Adrenal gland (tissue), 5 donors: Measurements from ENCODE around the gene FYCO1.

Experiments used
- POLR2A ChIP-seq, 2 donors: fragments of 450-650 bp; IDR thresholded peaks; one replicate each; pipeline ENCODE4 v1.6.1; 2017; ENCODE audit warnings: antibody characterized with exemption in 2 of 2, mild to moderate bottlenecking in 2 of 2, moderate library complexity in 1 of 2
- TF ChIP-seq, protein P1 (sequence below), 6 experiments: fragments of 450-650 bp in 4 of 6; fragments of 200-600 bp in 2 of 6; sonication (generic) in 1 of 6; IDR thresholded peaks; 1 replicate in 5 of 6; 2 replicates in 1 of 6; pipeline versions ENCODE4 v1.5.1 to v1.8.0; 2016 to 2021; ENCODE audit warnings: antibody characterized with exemption in 6 of 6, mild to moderate bottlenecking in 2 of 6, moderate library complexity in 1 of 6
- donor health status: DM: no; HTN: no; CAD: no.

DNA sequence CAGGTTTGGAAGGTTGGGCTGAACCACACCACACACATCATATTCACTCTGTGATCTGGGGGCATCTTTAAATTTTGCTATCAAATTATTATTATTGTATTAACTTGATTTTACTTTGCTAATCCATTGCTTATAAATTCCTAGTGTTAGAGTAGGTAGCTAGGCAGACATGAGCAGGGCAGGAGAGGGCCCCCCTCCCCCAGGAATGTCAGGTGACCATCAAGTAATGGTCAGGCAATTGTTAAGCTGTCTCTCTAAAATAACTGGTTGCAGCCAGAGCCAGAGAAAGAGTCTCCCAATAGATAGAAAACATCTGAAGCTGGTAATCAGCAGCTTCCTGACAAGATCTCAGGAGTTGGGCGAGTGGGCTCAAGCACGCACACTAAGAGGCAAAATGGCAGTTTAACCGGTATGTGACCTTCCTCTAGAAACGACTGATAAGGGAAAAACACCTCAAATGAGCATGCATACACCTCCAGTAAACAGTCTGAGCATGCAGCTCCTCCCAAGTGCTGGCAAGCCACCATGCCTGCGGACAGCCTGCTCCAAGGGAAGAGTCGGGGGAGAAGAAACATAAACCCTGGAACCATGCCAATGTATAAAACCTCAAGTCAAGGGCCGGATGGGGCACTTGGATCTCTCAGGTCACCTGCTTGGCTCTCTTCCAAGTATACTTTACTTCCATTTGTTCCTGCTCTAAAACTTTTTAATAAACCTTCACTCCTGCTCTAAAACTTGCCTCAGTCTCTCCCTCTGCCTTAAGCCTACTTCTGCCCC lies 55.4 kb downstream of the FYCO1 start:
- TF ChIP-seq, protein P1, sequence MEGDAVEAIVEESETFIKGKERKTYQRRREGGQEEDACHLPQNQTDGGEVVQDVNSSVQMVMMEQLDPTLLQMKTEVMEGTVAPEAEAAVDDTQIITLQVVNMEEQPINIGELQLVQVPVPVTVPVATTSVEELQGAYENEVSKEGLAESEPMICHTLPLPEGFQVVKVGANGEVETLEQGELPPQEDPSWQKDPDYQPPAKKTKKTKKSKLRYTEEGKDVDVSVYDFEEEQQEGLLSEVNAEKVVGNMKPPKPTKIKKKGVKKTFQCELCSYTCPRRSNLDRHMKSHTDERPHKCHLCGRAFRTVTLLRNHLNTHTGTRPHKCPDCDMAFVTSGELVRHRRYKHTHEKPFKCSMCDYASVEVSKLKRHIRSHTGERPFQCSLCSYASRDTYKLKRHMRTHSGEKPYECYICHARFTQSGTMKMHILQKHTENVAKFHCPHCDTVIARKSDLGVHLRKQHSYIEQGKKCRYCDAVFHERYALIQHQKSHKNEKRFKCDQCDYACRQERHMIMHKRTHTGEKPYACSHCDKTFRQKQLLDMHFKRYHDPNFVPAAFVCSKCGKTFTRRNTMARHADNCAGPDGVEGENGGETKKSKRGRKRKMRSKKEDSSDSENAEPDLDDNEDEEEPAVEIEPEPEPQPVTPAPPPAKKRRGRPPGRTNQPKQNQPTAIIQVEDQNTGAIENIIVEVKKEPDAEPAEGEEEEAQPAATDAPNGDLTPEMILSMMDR (IDR thresholded peaks at IDR 0.05): no peak
- TF ChIP-seq POLR2A (IDR thresholded peaks at IDR 0.05): no peak
